ENCODE results near the gene SPDYE9. TPM values are rescaled to one million over a fixed set of nuclear protein-coding genes. Genes with fewer than 3 reads are reported as not detected.
"Not testable (repeated sequence)": the region's sequence is repeated elsewhere in the genome, so short reads cannot be mapped to it uniquely, and the experiment has no call there.

Gene SPDYE9
- total and polyA plus RNA-seq, 2 experiments from 2014 or later: 0.65 TPM; not detected in 1

DNA sequence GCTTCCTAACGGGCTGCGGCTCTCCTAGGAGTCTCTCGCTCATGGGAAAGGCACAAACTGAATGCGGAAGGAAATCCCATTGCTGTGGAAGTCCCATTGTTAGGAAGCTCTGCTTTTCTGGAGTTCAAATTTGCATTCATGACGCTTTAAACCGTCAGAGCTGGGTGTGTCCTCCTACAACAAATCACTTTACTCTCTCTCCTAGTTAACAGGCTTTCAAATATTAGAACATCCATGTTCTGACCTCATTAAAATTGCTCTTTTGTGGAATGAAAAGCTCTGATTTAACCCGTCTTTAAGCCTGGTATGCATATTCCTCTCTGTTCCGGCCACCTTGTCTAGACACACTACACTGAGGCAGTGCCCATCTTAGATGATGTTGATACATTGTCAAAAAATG, 28.0 kb downstream of the SPDYE9 start, which contains the start of gene SPDYE11:
TSS of gene SPDYE11 (minus strand) at position 101 of the 400 bp plus-strand sequence. CDS start 1,800 bp downstream, outside the sequence.
- H2AFZ ChIP-seq: not testable (repeated sequence)

DNA sequence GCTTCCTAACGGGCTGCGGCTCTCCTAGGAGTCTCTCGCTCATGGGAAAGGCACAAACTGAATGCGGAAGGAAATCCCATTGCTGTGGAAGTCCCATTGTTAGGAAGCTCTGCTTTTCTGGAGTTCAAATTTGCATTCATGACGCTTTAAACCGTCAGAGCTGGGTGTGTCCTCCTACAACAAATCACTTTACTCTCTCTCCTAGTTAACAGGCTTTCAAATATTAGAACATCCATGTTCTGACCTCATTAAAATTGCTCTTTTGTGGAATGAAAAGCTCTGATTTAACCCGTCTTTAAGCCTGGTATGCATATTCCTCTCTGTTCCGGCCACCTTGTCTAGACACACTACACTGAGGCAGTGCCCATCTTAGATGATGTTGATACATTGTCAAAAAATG, 56.2 kb downstream of the SPDYE9 start, which contains the start of gene SPDYE8:
TSS of gene SPDYE8 (minus strand) at position 101 of the 400 bp plus-strand sequence. CDS start 1,800 bp downstream, outside the sequence.
- in situ Hi-C loops (cut with MboI); H3K9ac ChIP-seq; DNase-seq; H3K9me2 ChIP-seq (ENCODE audit: insufficient read depth); H4K20me1 ChIP-seq (ENCODE audit: insufficient read depth); H3K9me3 ChIP-seq (ENCODE audit: low read depth); H3K27ac ChIP-seq; H3K4me3 ChIP-seq; H3K4me1 ChIP-seq (ENCODE audit: insufficient read depth); H2AFZ ChIP-seq; H3K79me2 ChIP-seq (ENCODE audit: insufficient read depth); H3K27me3 ChIP-seq (replicated peaks; ENCODE audit: insufficient read depth); H3K36me3 ChIP-seq (ENCODE audit: low read depth); H3F3A ChIP-seq (ENCODE audit: insufficient read depth); H3K4me2 ChIP-seq (ENCODE audit: unreplicated experiment): not testable (repeated sequence)
- WGBS, 2 experiments (ENCODE audit: low coverage in 1 of 2, low lambda C conversion rate in 2 of 2, missing lambda C conversion rate in 2 of 2): no CpG with 5 or more reads among the region's 8 CpGs

More for the DNA sequence above, 28.0 kb downstream of the SPDYE9 start, which contains the start of gene SPDYE11:
- H3K9me2 ChIP-seq (ENCODE audit: insufficient read depth); H3K27me3 ChIP-seq (replicated peaks; ENCODE audit: insufficient read depth); H3K9me3 ChIP-seq (ENCODE audit: low read depth); H3K36me3 ChIP-seq (ENCODE audit: low read depth); H3K4me3 ChIP-seq; H3K9ac ChIP-seq; H3F3A ChIP-seq (ENCODE audit: insufficient read depth); DNase-seq; H3K4me1 ChIP-seq (ENCODE audit: insufficient read depth); H3K4me2 ChIP-seq (ENCODE audit: unreplicated experiment); H4K20me1 ChIP-seq (ENCODE audit: insufficient read depth); H3K79me2 ChIP-seq (ENCODE audit: insufficient read depth); in situ Hi-C loops (cut with MboI); H3K27ac ChIP-seq: not testable (repeated sequence)
- WGBS, 2 experiments (ENCODE audit: low coverage in 1 of 2, low lambda C conversion rate in 2 of 2, missing lambda C conversion rate in 2 of 2): no CpG with 5 or more reads among the region's 8 CpGs

Small RNA genes lying within 50 kb of the gene (small RNA-seq; reads per million reads assigned to genes)
- gene RF00019 (ENCODE audit: low read depth, low replicate concordance): not detected

Other genes with a start within 250 kb of the SPDYE9 start
- 4.9 and 6.5 TPM in 2 replicates for gene POM121, start 160.9 kb downstream of the SPDYE9 start, total RNA-seq (2014; rRNA removed; shearing (Covaris generic))
- gene POM121, start 160.9 kb downstream of the SPDYE9 start, polyA plus RNA-seq (2016; fragmentation: Nextera tagmentation; extraction: Ambion mirVana): 13.2 and 13.3 TPM in 2 replicates
- not detected in 2 replicates for gene TRIM74, start 116.6 kb downstream of the SPDYE9 start, total RNA-seq (2014; rRNA removed; shearing (Covaris generic))
- gene TRIM74, start 116.6 kb downstream of the SPDYE9 start, polyA plus RNA-seq (2016; fragmentation: Nextera tagmentation; extraction: Ambion mirVana): not detected in 2 replicates
- not detected in 2 replicates for gene SPDYE8, start 56.3 kb downstream of the SPDYE9 start, total RNA-seq (2014; rRNA removed; shearing (Covaris generic))
- gene SPDYE8, start 56.3 kb downstream of the SPDYE9 start, polyA plus RNA-seq (2016; fragmentation: Nextera tagmentation; extraction: Ambion mirVana): 0.14 and 0.27 TPM in 2 replicates
- not detected in 2 replicates for gene SPDYE11, start 28.1 kb downstream of the SPDYE9 start, total RNA-seq (2014; rRNA removed; shearing (Covaris generic))
- 0.38 and 0.65 TPM in 2 replicates for gene SPDYE11, start 28.1 kb downstream of the SPDYE9 start, polyA plus RNA-seq (2016; fragmentation: Nextera tagmentation; extraction: Ambion mirVana)
- gene NSUN5, start 222.8 kb upstream of the SPDYE9 start, total RNA-seq (2014; rRNA removed; shearing (Covaris generic)): 15.3 and 25.5 TPM in 2 replicates
- gene NSUN5, start 222.8 kb upstream of the SPDYE9 start, polyA plus RNA-seq (2016; fragmentation: Nextera tagmentation; extraction: Ambion mirVana): 21.1 and 23.4 TPM in 2 replicates
- not detected in 2 replicates for gene TRIM50, start 242.0 kb upstream of the SPDYE9 start, total RNA-seq (2014; rRNA removed; shearing (Covaris generic))
- gene TRIM50, start 242.0 kb upstream of the SPDYE9 start, polyA plus RNA-seq (2016; fragmentation: Nextera tagmentation; extraction: Ambion mirVana): not detected in 2 replicates
- gene FKBP6, start 242.1 kb upstream of the SPDYE9 start, total RNA-seq (2014; rRNA removed; shearing (Covaris generic)): not detected in 2 replicates
- not detected in 2 replicates for gene FKBP6, start 242.1 kb upstream of the SPDYE9 start, polyA plus RNA-seq (2016; fragmentation: Nextera tagmentation; extraction: Ambion mirVana)